ENCODE results near the gene CTNNA3.

DNA sequence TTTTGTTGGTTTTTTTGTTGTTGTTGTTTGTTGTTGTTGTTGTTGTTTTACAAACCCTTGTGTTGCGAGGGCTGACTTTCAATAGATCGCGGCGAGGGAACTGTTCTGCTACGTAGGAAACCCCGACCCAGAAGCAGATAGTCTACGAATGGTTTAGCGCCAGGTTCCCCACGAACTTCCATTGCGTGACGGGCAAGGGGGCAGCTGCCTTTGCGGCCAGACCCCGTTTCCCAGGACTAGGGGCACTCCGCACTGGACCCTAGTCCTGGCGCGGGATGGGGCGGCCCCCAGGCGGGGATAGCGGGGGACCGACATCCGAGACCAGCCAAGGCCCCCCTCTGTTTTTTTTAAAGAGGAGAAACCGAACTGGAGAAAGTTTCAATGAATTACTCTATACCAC is 650.6 kb downstream of the CTNNA3 start:
- TF ChIP-seq, protein P1, sequence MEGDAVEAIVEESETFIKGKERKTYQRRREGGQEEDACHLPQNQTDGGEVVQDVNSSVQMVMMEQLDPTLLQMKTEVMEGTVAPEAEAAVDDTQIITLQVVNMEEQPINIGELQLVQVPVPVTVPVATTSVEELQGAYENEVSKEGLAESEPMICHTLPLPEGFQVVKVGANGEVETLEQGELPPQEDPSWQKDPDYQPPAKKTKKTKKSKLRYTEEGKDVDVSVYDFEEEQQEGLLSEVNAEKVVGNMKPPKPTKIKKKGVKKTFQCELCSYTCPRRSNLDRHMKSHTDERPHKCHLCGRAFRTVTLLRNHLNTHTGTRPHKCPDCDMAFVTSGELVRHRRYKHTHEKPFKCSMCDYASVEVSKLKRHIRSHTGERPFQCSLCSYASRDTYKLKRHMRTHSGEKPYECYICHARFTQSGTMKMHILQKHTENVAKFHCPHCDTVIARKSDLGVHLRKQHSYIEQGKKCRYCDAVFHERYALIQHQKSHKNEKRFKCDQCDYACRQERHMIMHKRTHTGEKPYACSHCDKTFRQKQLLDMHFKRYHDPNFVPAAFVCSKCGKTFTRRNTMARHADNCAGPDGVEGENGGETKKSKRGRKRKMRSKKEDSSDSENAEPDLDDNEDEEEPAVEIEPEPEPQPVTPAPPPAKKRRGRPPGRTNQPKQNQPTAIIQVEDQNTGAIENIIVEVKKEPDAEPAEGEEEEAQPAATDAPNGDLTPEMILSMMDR (IDR thresholded peaks at IDR 0.05 in 4 of 5, conservative IDR thresholded peaks at IDR 0.05 in 1 of 5), result no peak
- no peak for TF ChIP-seq POLR2A (IDR thresholded peaks at IDR 0.05)
